GM19351 (cell line): ENCODE results near the gene KCNH1.

Experiments used
- ATAC-seq: cut with Tn5 transposase; IDR thresholded peaks from one replicate; pipeline ENCODE4 v1.9.1; 2021; ENCODE audit warnings: mild to moderate bottlenecking, moderate library complexity; ENCODE audit not compliant: unreplicated experiment

KCNH1 gene

GRCh38 chr1:210728437-210729149 is 405.4 kb downstream of the KCNH1 start:
- no peak for ATAC-seq

GRCh38 chr1:210727709-210728108 is 406.2 kb downstream of the KCNH1 start:
- ATAC-seq: no peak

GRCh38 chr1:210726621-210727020 is 407.3 kb downstream of the KCNH1 start:
- peak; percentile 44 for ATAC-seq

GRCh38 chr1:210724768-210725167 is 409.2 kb downstream of the KCNH1 start:
- no peak for ATAC-seq

GRCh38 chr1:210723646-210724045 is 410.3 kb downstream of the KCNH1 start:
- no peak for ATAC-seq

- no peak for ATAC-seq
Measured at GRCh38 chr1:210722410-210723081, 411.4 kb downstream of the KCNH1 start.

GRCh38 chr1:210715072-210715471 is 418.9 kb downstream of the KCNH1 start:
- no peak for ATAC-seq

- no peak for ATAC-seq
Measured at GRCh38 chr1:210711825-210712612, 421.9 kb downstream of the KCNH1 start.

GRCh38 chr1:210709701-210710100 is 424.2 kb downstream of the KCNH1 start:
- ATAC-seq: no peak

- no peak for ATAC-seq
Measured at GRCh38 chr1:210707300-210708240, 426.4 kb downstream of the KCNH1 start.

GRCh38 chr1:210706246-210706645 is 427.7 kb downstream of the KCNH1 start:
- ATAC-seq: no peak

GRCh38 chr1:210705086-210705485 is 428.9 kb downstream of the KCNH1 start:
- ATAC-seq: no peak

GRCh38 chr1:210703593-210703992 is 430.4 kb downstream of the KCNH1 start:
- no peak for ATAC-seq

- no peak for ATAC-seq
Measured at GRCh38 chr1:210702506-210702905, 431.4 kb downstream of the KCNH1 start.

- ATAC-seq: no peak
Measured at GRCh38 chr1:210700511-210700910, 433.4 kb downstream of the KCNH1 start.

- ATAC-seq: no peak
Measured at GRCh38 chr1:210700083-210700482, 433.9 kb downstream of the KCNH1 start.

GRCh38 chr1:210698661-210699060 is 435.3 kb downstream of the KCNH1 start:
- no peak for ATAC-seq

GRCh38 chr1:210697185-210697584 is 436.8 kb downstream of the KCNH1 start:
- ATAC-seq: no peak

- ATAC-seq: peak; percentile 97
Measured at GRCh38 chr1:210696709-210697108, 437.2 kb downstream of the KCNH1 start.

- ATAC-seq: no peak
Measured at GRCh38 chr1:210695026-210695425, 438.9 kb downstream of the KCNH1 start.

GRCh38 chr1:210692796-210693195 is 441.2 kb downstream of the KCNH1 start:
- peak; percentile 26 for ATAC-seq
